ENCODE results near the gene ZNF641.

The ZNF641 gene

DNA sequence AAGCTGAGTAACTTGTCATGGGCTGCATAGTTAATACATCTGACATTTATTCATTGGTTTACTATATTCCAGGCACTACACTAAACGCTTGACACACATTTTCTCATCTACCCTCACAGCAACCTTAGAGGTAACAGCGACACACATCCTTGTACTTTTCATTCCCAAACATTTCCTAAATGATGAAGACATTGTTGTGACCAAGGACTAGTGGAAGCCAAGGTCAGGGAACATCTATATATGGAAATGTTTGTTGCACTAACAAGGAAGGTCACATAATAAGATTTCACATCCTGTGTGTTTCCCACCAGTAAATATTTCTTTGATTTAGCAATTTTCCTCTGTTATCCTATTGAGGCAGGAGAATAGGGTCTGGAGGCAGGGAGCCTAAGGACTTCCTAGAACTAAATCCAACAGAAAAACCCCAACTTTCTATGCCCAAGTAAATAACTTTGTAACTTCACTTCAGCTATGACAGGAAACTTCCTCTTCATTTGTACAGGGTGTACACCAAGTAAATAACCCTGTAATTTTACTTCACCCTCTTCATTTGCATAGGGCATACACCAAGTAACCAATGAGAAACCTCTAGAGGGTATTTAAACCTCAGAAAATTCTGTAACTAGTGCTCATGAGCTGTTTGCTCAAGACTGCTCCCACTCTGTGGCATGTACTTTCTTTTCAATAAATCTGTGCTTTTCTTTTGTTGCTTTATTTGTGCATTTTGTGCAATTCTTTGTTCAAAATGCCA, 48.4 kb downstream of the ZNF641 start:
- TF ChIP-seq, protein P1, sequence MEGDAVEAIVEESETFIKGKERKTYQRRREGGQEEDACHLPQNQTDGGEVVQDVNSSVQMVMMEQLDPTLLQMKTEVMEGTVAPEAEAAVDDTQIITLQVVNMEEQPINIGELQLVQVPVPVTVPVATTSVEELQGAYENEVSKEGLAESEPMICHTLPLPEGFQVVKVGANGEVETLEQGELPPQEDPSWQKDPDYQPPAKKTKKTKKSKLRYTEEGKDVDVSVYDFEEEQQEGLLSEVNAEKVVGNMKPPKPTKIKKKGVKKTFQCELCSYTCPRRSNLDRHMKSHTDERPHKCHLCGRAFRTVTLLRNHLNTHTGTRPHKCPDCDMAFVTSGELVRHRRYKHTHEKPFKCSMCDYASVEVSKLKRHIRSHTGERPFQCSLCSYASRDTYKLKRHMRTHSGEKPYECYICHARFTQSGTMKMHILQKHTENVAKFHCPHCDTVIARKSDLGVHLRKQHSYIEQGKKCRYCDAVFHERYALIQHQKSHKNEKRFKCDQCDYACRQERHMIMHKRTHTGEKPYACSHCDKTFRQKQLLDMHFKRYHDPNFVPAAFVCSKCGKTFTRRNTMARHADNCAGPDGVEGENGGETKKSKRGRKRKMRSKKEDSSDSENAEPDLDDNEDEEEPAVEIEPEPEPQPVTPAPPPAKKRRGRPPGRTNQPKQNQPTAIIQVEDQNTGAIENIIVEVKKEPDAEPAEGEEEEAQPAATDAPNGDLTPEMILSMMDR (IDR thresholded peaks at IDR 0.05), result no peak
- Mint-ChIP-seq H3K4me3 (no peak overlapping the region), H3K36me3 (ENCODE audit: low read depth) (no peaks in the 10 kb centered on the region)

DNA sequence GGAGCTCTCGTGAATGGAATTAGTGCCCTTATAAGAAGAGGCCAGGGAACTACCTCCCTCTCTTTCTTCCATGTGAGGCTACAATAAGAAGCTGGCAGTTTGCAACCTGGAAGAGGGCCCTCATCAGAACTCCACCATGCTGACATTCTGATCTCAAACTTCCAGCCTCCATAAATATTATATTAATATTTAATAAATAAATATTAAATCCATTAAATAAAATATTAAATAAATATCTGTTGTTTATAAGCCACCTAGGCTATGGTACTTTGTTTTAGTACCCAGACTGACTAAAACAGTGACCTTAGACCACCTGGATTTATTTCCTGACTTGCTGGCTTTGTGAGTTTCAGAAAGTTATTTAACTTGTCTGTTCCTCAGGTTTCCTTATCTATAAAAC, 49.9 kb downstream of the ZNF641 start:
- Mint-ChIP-seq H3K27me3 (ENCODE audit: low read depth, poor library complexity) (peaks cover 8% of the 10 kb centered on the region), H3K9me3 (peaks cover 4% of the 10 kb centered on the region), H3K4me1 (peaks cover 12% of the 10 kb centered on the region), H3K27ac (no peak overlapping the region), H3K4me3 (no peak overlapping the region), H3K36me3 (ENCODE audit: low read depth) (no peaks in the 10 kb centered on the region)
- no peak for DNase-seq
- TF ChIP-seq, protein P1 (IDR thresholded peaks at IDR 0.05), result no peak

More for the DNA sequence above, 48.4 kb downstream of the ZNF641 start:
- Mint-ChIP-seq H3K27ac (no peak overlapping the region), H3K4me1 (peaks cover 4% of the 10 kb centered on the region), H3K27me3 (ENCODE audit: low read depth, poor library complexity) (peaks cover 11% of the 10 kb centered on the region), H3K9me3 (no peaks in the 10 kb centered on the region)
- DNase-seq, result no peak

DNA sequence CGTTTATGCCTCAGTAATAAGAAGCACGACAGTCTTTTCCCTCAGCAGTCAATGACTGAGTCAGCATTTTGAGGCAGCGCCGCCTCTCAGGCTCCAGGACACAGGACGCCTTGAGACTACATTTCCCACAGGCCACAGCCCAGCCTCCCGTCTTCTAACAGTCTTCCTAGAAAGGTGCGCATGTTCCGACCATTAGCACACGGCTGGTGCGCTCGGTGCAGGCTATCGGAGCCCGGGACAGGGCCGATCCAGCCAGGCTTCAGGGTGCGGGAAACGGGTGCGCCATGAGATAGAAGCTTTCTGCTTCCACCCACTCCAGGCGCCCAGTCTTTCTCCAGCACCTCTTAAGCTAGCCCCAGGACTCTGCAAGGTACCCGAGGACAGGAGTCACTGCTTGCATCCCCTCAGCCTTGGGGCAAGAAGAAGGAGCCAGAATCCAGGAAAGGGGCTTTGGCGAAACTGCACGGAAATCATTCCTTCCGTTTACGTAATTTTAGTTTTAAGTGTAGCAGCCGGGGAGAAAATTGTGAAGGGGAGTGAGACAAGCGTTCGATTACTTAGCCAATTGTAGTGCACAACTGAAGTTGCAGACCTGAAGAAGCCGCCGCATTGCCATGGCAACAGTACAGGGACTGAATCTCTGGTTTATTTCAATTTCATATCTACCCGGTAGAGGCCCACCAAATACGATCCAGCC, 54.0 kb downstream of the ZNF641 start:
- Mint-ChIP-seq H3K4me1 (peaks cover 12% of the 10 kb centered on the region), H3K27ac (no peak overlapping the region), H3K4me3 (peak overlapping the region; percentile 77), H3K36me3 (ENCODE audit: low read depth) (no peaks in the 10 kb centered on the region), H3K9me3 (peaks cover 4% of the 10 kb centered on the region), H3K27me3 (ENCODE audit: low read depth, poor library complexity) (peaks cover 7% of the 10 kb centered on the region)
- TF ChIP-seq, protein P1 (IDR thresholded peaks at IDR 0.05), result no peak
- peak; percentile 55 for DNase-seq

DNA sequence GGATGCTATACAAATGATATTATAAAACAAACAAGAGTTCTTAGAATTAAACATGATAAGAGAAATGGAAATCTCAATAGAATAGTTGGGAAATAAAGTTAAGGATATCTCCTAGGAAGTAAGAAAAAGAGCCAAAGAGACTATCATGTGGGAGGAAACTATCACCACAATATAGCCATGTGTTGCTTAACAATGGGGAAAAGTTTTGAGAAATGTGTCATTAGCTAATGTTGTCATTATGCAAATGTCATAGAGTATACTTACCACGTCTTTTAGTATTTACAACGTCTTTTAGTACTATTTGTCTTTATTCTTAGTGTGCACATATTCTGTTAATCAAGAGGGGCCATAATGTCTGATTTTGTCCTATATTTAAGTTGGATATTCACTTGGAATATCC, 58.7 kb downstream of the ZNF641 start:
- no peak overlapping the region for H3K4me3 Mint-ChIP-seq
- peaks cover 19% of the 10 kb centered on the region for H3K27me3 Mint-ChIP-seq (ENCODE audit: low read depth, poor library complexity)
- H3K4me1 Mint-ChIP-seq, result peaks cover 18% of the 10 kb centered on the region
- no peak for DNase-seq
- TF ChIP-seq, protein P1 (IDR thresholded peaks at IDR 0.05), result no peak
- no peaks in the 10 kb centered on the region for H3K36me3 Mint-ChIP-seq (ENCODE audit: low read depth)
- no peak overlapping the region for H3K27ac Mint-ChIP-seq
- peaks cover 6% of the 10 kb centered on the region for H3K9me3 Mint-ChIP-seq

DNA sequence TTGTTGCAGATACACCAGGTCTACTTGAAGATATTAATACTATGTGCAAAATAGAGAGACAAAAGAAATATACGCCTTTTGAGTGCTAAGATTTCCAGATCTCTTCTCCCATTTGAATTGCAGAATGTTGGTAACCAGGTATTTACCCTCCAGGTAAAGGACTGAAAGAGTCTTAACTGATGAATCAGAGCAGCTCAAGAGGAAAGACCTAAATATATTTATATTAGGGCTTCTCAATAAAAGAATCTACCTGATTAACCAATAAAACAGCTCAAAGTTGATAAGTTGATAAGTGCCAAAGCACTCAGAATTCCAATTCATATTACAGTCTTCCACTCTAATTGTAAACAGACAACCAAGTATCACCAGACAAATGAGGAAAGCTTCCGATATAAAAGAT, 59.2 kb downstream of the ZNF641 start:
- H3K27me3 Mint-ChIP-seq (ENCODE audit: low read depth, poor library complexity), result peaks cover 20% of the 10 kb centered on the region
- H3K27ac Mint-ChIP-seq, result no peak overlapping the region
- H3K9me3 Mint-ChIP-seq, result peaks cover 6% of the 10 kb centered on the region
- no peaks in the 10 kb centered on the region for H3K36me3 Mint-ChIP-seq (ENCODE audit: low read depth)
- DNase-seq, result no peak
- H3K4me1 Mint-ChIP-seq, result peaks cover 13% of the 10 kb centered on the region
- TF ChIP-seq, protein P1 (IDR thresholded peaks at IDR 0.05), result no peak
- no peak overlapping the region for H3K4me3 Mint-ChIP-seq
